Loucy (cell line): ENCODE results near the gene PSEN1.

Source experiments
- H2AFZ ChIP-seq: fragments of 200-600 bp; sonication (generic); 2 replicates; pipeline ENCODE4 v1.6.0; 2016; ENCODE audit warnings: antibody characterized with exemption, mild to moderate bottlenecking, low read length, moderate library complexity
- H3F3A ChIP-seq: fragments of 200-600 bp; 2 replicates; pipeline ENCODE4 v1.6.0; 2016; ENCODE audit warnings: antibody characterized with exemption, low read depth, mild to moderate bottlenecking
- H3K27me3 ChIP-seq: fragments of 200-600 bp; sonication (generic); 2 replicates; pipeline ENCODE4 v1.6.1; 2014; ENCODE audit warnings: low read length, mild to moderate bottlenecking; ENCODE audit not compliant: insufficient read depth, poor library complexity, severe bottlenecking
- H3K36me3 ChIP-seq: fragments of 200-600 bp; sonication (generic); 2 replicates; pipeline ENCODE4 v1.6.1; 2016; ENCODE audit warnings: low read length; ENCODE audit not compliant: insufficient read depth
- H3K4me1 ChIP-seq: fragments of 200-600 bp; sonication (generic); 2 replicates; pipeline ENCODE4 v1.5.1; 2014; ENCODE audit warnings: low read length, mild to moderate bottlenecking; ENCODE audit not compliant: insufficient read depth, poor library complexity, severe bottlenecking
- H3K4me2 ChIP-seq: fragments of 200-600 bp; sonication (generic); 2 replicates; pipeline ENCODE4 v1.6.0; 2014; ENCODE audit warnings: antibody characterized with exemption, low read length, low read depth, mild to moderate bottlenecking; ENCODE audit not compliant: poor library complexity, severe bottlenecking
- H3K4me3 ChIP-seq: fragments of 200-600 bp; sonication (generic); 2 replicates; pipeline ENCODE4 v1.5.1; 2014; ENCODE audit warnings: low read length, mild to moderate bottlenecking, mixed read lengths; ENCODE audit not compliant: poor library complexity, severe bottlenecking
- H3K79me2 ChIP-seq: fragments of 200-600 bp; sonication (generic); 2 replicates; pipeline ENCODE4 v1.6.1; 2014; ENCODE audit warnings: low read length; ENCODE audit not compliant: insufficient read depth
- H3K9ac ChIP-seq: fragments of 200-600 bp; sonication (generic); 2 replicates; pipeline ENCODE4 v1.6.0; 2014; ENCODE audit warnings: mild to moderate bottlenecking, low read depth, low read length, moderate library complexity; ENCODE audit not compliant: poor library complexity, severe bottlenecking
- H3K9me2 ChIP-seq: fragments of 200-600 bp; sonication (generic); replicated peaks from 2 replicates; pipeline ENCODE4 v1.6.1; 2016; ENCODE audit warnings: low read depth, low read length, mixed read lengths
- H3K9me3 ChIP-seq: fragments of 200-600 bp; sonication (generic); 2 replicates; pipeline ENCODE4 v1.6.1; 2014; ENCODE audit warnings: mild to moderate bottlenecking, antibody characterized with exemption, low read length, low read depth; ENCODE audit not compliant: insufficient read depth
- H4K20me1 ChIP-seq: fragments of 200-600 bp; sonication (generic); 2 replicates; pipeline ENCODE4 v1.6.0; 2014; ENCODE audit warnings: antibody characterized with exemption, low read length, mild to moderate bottlenecking; ENCODE audit not compliant: insufficient read depth, poor library complexity, severe bottlenecking
- EZH2phosphoT487 ChIP-seq: fragments of 200-600 bp; IDR thresholded peaks from 2 replicates; pipeline ENCODE4 v1.6.1; 2018; ENCODE audit warnings: antibody characterized with exemption, mild to moderate bottlenecking, moderate library complexity, borderline replicate concordance
- TF ChIP-seq, protein P1 (sequence below): fragments of 200-600 bp; sonication (generic); conservative IDR thresholded peaks from 2 replicates; pipeline ENCODE4 v1.5.1; 2014; ENCODE audit warnings: mild to moderate bottlenecking, antibody characterized with exemption, low read length

PSEN1 gene

GRCh38 chr14:73136387-73137225, at the start of gene PSEN1:
Gene PSEN1, plus strand, starts transcription at chr14:73136507. Its CDS starts 11,513 bp downstream, at chr14:73148020.
- no peaks in the 10 kb centered on the region for H3K9me3 ChIP-seq
- no peaks in the 10 kb centered on the region for H3K27me3 ChIP-seq
- no peaks in the 10 kb centered on the region for H3F3A ChIP-seq
- peak within 1 kb of the TSS; percentile 80 for H3K4me3 ChIP-seq
- H3K79me2 ChIP-seq = peaks cover 40% of the 10 kb centered on the region
- H3K9me2 ChIP-seq = no peaks in the 10 kb centered on the region
- H3K4me1 ChIP-seq = peaks cover 10% of the 10 kb centered on the region
- peak within 1 kb of the TSS; percentile 75 for H3K9ac ChIP-seq
- peak within 1 kb of the TSS; percentile 77 for H3K4me2 ChIP-seq
- peaks cover 6% of the 10 kb centered on the region for H4K20me1 ChIP-seq
- no peaks in the 10 kb centered on the region for H3K36me3 ChIP-seq
- peak within 1 kb of the TSS; percentile 95 for H2AFZ ChIP-seq
- TF ChIP-seq EZH2phosphoT487 = no peak
- TF ChIP-seq, protein P1, sequence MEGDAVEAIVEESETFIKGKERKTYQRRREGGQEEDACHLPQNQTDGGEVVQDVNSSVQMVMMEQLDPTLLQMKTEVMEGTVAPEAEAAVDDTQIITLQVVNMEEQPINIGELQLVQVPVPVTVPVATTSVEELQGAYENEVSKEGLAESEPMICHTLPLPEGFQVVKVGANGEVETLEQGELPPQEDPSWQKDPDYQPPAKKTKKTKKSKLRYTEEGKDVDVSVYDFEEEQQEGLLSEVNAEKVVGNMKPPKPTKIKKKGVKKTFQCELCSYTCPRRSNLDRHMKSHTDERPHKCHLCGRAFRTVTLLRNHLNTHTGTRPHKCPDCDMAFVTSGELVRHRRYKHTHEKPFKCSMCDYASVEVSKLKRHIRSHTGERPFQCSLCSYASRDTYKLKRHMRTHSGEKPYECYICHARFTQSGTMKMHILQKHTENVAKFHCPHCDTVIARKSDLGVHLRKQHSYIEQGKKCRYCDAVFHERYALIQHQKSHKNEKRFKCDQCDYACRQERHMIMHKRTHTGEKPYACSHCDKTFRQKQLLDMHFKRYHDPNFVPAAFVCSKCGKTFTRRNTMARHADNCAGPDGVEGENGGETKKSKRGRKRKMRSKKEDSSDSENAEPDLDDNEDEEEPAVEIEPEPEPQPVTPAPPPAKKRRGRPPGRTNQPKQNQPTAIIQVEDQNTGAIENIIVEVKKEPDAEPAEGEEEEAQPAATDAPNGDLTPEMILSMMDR = no peak

- H3K79me2 ChIP-seq = peaks cover 49% of the 10 kb centered on the region
- no peaks in the 10 kb centered on the region for H3K4me1 ChIP-seq
- no peaks in the 10 kb centered on the region for H3K27me3 ChIP-seq
- no peaks in the 10 kb centered on the region for H3K9me3 ChIP-seq
- peaks cover 20% of the 10 kb centered on the region for H4K20me1 ChIP-seq
- no peak overlapping the region for H2AFZ ChIP-seq
- no peak overlapping the region for H3K4me2 ChIP-seq
- no peaks in the 10 kb centered on the region for H3F3A ChIP-seq
- H3K9ac ChIP-seq = no peak overlapping the region
- H3K36me3 ChIP-seq = peaks cover 90% of the 10 kb centered on the region
- H3K9me2 ChIP-seq = no peaks in the 10 kb centered on the region
- no peak overlapping the region for H3K4me3 ChIP-seq
- no peak for TF ChIP-seq EZH2phosphoT487
- TF ChIP-seq, protein P1 = no peak
These were observed 45.3 kb upstream of the PSEN1 start for GRCh38 chr14:73091044-73091443.

- Histone ChIP-seq H3K79me2 (peaks cover 33% of the 10 kb centered on the region), H2AFZ (no peak overlapping the region), H3K4me1 (no peaks in the 10 kb centered on the region), H3K9ac (no peak overlapping the region), H3K9me3 (no peaks in the 10 kb centered on the region), H3K36me3 (peaks cover 92% of the 10 kb centered on the region), H3K4me2 (no peak overlapping the region), H3K4me3 (no peak overlapping the region), H3K9me2 (no peaks in the 10 kb centered on the region), H3K27me3 (no peaks in the 10 kb centered on the region), H3F3A (no peaks in the 10 kb centered on the region), H4K20me1 (peaks cover 29% of the 10 kb centered on the region)
- TF ChIP-seq EZH2phosphoT487 = no peak
- TF ChIP-seq, protein P1 = no peak
These were observed 38.9 kb upstream of the PSEN1 start for GRCh38 chr14:73097421-73097820.
